ENCODE data around the gene CIZ1. TPM values are rescaled to one million over a fixed set of nuclear protein-coding genes. Genes with fewer than 3 reads are reported as not detected.

Gene CIZ1
- total RNA-seq, 1 experiment from 2014 or later: 104 TPM

- Mint-ChIP-seq H3K4me1 (peaks cover 12 to 14% of the 10 kb centered on the region in 2 experiments), H3K9me3 (no peaks in the 10 kb centered on the region), H3K36me3 (ENCODE audit: insufficient read depth in 1 of 3, low read depth in 3 of 3) (peaks cover 4 to 29% (median 20%) of the 10 kb centered on the region in 3 experiments; a peak in 6 of 7 replicates), H3K27me3 (ENCODE audit: low read depth) (no peaks in the 10 kb centered on the region; the same call in 1 of the 2 replicates), H3K27ac (no peak overlapping the region), H3K4me3 (no peak overlapping the region)
- Histone ChIP-seq H2BK5ac (ENCODE audit: insufficient read length, low read length) (no peak overlapping the region), H4K91ac (ENCODE audit: insufficient read length, low read depth, low read length) (no peak overlapping the region), H3K27me3 (ENCODE audit: insufficient read depth, low read length) (no peaks in the 10 kb centered on the region), H4K8ac (replicated peaks; ENCODE audit: insufficient read length, low read depth, low read length) (no peak overlapping the region), H3K4ac (ENCODE audit: low read depth, low read length) (no peak overlapping the region), H2BK20ac (ENCODE audit: low read depth, low read length, poor library complexity, severe bottlenecking) (no peak overlapping the region), H3K9me3 (ENCODE audit: control insufficient read depth, low read depth, low read length) (no peaks in the 10 kb centered on the region), H3K4me2 (ENCODE audit: insufficient read depth, insufficient read length, low read length) (no peak overlapping the region), H4K20me1 (ENCODE audit: control insufficient read depth, insufficient read depth, insufficient read length) (peaks cover 4% of the 10 kb centered on the region), H2AFZ (ENCODE audit: low read length) (no peak overlapping the region), H3K79me1 (ENCODE audit: insufficient read depth, low read depth, low read length, poor library complexity, severe bottlenecking) (no peaks in the 10 kb centered on the region), H3T11ph (ENCODE audit: low read length) (no peak overlapping the region), H2BK12ac (ENCODE audit: insufficient read length, low read depth, low read length) (no peak overlapping the region), H3K18ac (ENCODE audit: insufficient read length, low read depth, low read length) (no peak overlapping the region), H3K27ac (ENCODE audit: insufficient read length, low read depth, low read length) (no peak overlapping the region), H3K23ac (ENCODE audit: insufficient read length, low read depth, low read length) (no peak overlapping the region), H2AK5ac (ENCODE audit: insufficient read length, low read length) (no peak overlapping the region), H3K4me1 (ENCODE audit: insufficient read depth, low read length) (no peaks in the 10 kb centered on the region), H2BK15ac (ENCODE audit: low read depth, low read length) (no peak overlapping the region), H4K5ac (ENCODE audit: insufficient read length, low read depth, low read length) (no peak overlapping the region), H3K23me2 (ENCODE audit: insufficient read length, low read depth, low read length, poor library complexity, severe bottlenecking) (peaks cover 3% of the 10 kb centered on the region), H3K56ac (ENCODE audit: insufficient read length, low read depth, low read length) (no peak overlapping the region), H3K9ac (ENCODE audit: extremely low read depth, insufficient read length, low read length) (no peak overlapping the region), H3K14ac (ENCODE audit: insufficient read depth, low read length) (no peak overlapping the region), H2BK120ac (ENCODE audit: low read depth, low read length, poor library complexity, severe bottlenecking) (no peak overlapping the region), H3K79me2 (ENCODE audit: insufficient read depth, low read length) (no peaks in the 10 kb centered on the region)
- no peak for DNase-seq
- WGBS (ENCODE audit: extremely low coverage, insufficient read length, low lambda C conversion rate): no CpG with 5 or more reads among the region's 16 CpGs
- no peak for TF ChIP-seq CTCF (conservative IDR thresholded peaks at IDR 0.05)
These were observed 25.6 kb upstream of the CIZ1 start for GRCh38 chr9:128216781-128217553.

Measured in H9 (cell line).